GM12878 (cell line): ENCODE measurements around the gene PPP4R1. TPM values are rescaled to one million over a fixed set of nuclear protein-coding genes. Genes with fewer than 3 reads are reported as not detected.

Experiments used
- ATAC-seq: fragments of 200-7000 bp; cut with Tn5 transposase; 3 replicates; pipeline ENCODE4 v1.9.1; 2020; ENCODE audit warnings: mild to moderate bottlenecking, moderate library complexity
- BruUV-seq: library from RNA; stranded (reverse); fragments of 400-500 nt; replicated peaks from 2 replicates; lab custom pipeline; 2021; lab: Mats Ljungman, UMichigan
- CTCF ChIA-PET: fragments of 300-600 bp; sonication (Branson Sonifier 250); formaldehyde crosslinking; extraction: SDS; loops from one replicate; lab custom pipeline; 2021; ENCODE audit warnings: inconsistent platforms; lab: Yijun Ruan, JAX
- POLR2A ChIA-PET: fragments of 350-600 bp; formaldehyde crosslinking; extraction: SDS; loops from one replicate; lab custom pipeline; 2021; ENCODE audit warnings: inconsistent platforms; lab: Charles Lee
- RAD21 ChIA-PET: fragments of 300-600 bp; sonication (Branson Sonifier 250); formaldehyde crosslinking; loops from one replicate; lab custom pipeline; 2023; ENCODE audit warnings: antibody characterized with exemption; ENCODE audit not compliant: unreplicated experiment; lab: Charles Lee
- SMC1A ChIA-PET: fragments of 300-600 bp; sonication (Branson Sonifier 250); formaldehyde crosslinking; loops from one replicate; lab custom pipeline; 2023; ENCODE audit not compliant: unreplicated experiment, uncharacterized antibody; lab: Charles Lee
- DNase-seq: peaks from one replicate; pipeline ENCODE4 v3.0.0-alpha.2; 2011; ENCODE audit warnings: low read depth, low spot score
- FAIRE-seq: peaks from 3 replicates; lab custom pipeline; 2011; peaks lifted over from hg19 to GRCh38; lab: Jason Lieb, UNC
- H2AFZ ChIP-seq: 2 replicates; pipeline ENCODE4 v1.6.0; 2011; ENCODE audit warnings: low read depth, low read length, control low read depth; ENCODE audit not compliant: control insufficient read depth
- H3K27ac ChIP-seq: 2 replicates; pipeline ENCODE4 v1.5.1; 2011; ENCODE audit warnings: control low read depth; ENCODE audit not compliant: control insufficient read depth, insufficient read depth
- H3K27me3 ChIP-seq, 2 experiments: replicated peaks in 1 of 2; 2 replicates each; pipeline versions ENCODE4 v1.6.0 to v1.6.1; 2011; ENCODE audit warnings: low read length in 1 of 2; ENCODE audit not compliant: control insufficient read depth in 2 of 2, insufficient read depth in 2 of 2
- H3K36me3 ChIP-seq, 2 experiments: 2 replicates each; pipeline ENCODE4 v1.5.1; 2011; ENCODE audit warnings: low read length in 1 of 2; ENCODE audit not compliant: control insufficient read depth in 2 of 2, insufficient read depth in 2 of 2
- H3K4me1 ChIP-seq: 2 replicates; pipeline ENCODE4 v1.6.1; 2011; ENCODE audit warnings: mild to moderate bottlenecking, low read length, moderate library complexity, mixed read lengths; ENCODE audit not compliant: control insufficient read depth, insufficient read depth
- H3K4me2 ChIP-seq: 2 replicates; pipeline ENCODE4 v1.6.0; 2011; ENCODE audit warnings: control low read depth; ENCODE audit not compliant: control insufficient read depth, insufficient read depth
- H3K4me3 ChIP-seq: fragments of 200-600 bp; sonication (generic); 2 replicates; pipeline ENCODE4 v1.5.1; 2016
- H3K79me2 ChIP-seq: 2 replicates; pipeline ENCODE4 v1.6.0; 2011; ENCODE audit warnings: low read length; ENCODE audit not compliant: control insufficient read depth, insufficient read depth
- H3K9ac ChIP-seq: 2 replicates; pipeline ENCODE4 v1.8.0; 2011; ENCODE audit warnings: low read length, control low read depth, mixed read lengths; ENCODE audit not compliant: control insufficient read depth, insufficient read depth
- H3K9me3 ChIP-seq: replicated peaks from 3 replicates; pipeline ENCODE4 v1.5.1; 2011; ENCODE audit warnings: mild to moderate bottlenecking, low read length; ENCODE audit not compliant: control insufficient read depth, insufficient read depth
- H4K20me1 ChIP-seq: 2 replicates; pipeline ENCODE4 v1.6.0; 2011; ENCODE audit not compliant: control insufficient read depth, insufficient read depth
- ATF2 ChIP-seq: IDR thresholded peaks from 2 replicates; pipeline ENCODE4 v1.6.1; 2012; ENCODE audit warnings: low read length, inconsistent platforms
- ATF7 ChIP-seq: fragments of 450-650 bp; IDR thresholded peaks from 2 replicates; pipeline ENCODE4 v1.6.1; 2016; ENCODE audit warnings: low read depth, mild to moderate bottlenecking
- BMI1 ChIP-seq: fragments of 450-650 bp; IDR thresholded peaks from 2 replicates; pipeline ENCODE4 v1.6.1; 2016; ENCODE audit warnings: mild to moderate bottlenecking, moderate library complexity, borderline replicate concordance
- CHD4 ChIP-seq: fragments of 200-600 bp; sonication (generic); IDR thresholded peaks from 2 replicates; pipeline ENCODE4 v1.6.1; 2016; ENCODE audit warnings: mild to moderate bottlenecking
- E2F4 ChIP-seq: IDR thresholded peaks from 2 replicates; pipeline ENCODE4 v1.6.1; 2012; ENCODE audit warnings: low read depth, low read length, improper control_type of control experiment
- EZH2 ChIP-seq: IDR thresholded peaks from 2 replicates; pipeline ENCODE4 v1.6.1; 2012; ENCODE audit warnings: low read depth, mild to moderate bottlenecking, control low read depth, inconsistent platforms, low read length, borderline replicate concordance; ENCODE audit not compliant: control insufficient read depth
- IRF5 ChIP-seq: fragments of 450-650 bp; IDR thresholded peaks from 2 replicates; pipeline ENCODE4 v1.6.1; 2017; ENCODE audit warnings: borderline replicate concordance
- NBN ChIP-seq: fragments of 450-650 bp; IDR thresholded peaks from 2 replicates; pipeline ENCODE4 v1.6.1; 2016
- PRDM15 ChIP-seq: fragments of 450-650 bp; formaldehyde crosslinking; IDR thresholded peaks from 2 replicates; pipeline ENCODE4 v1.4.0; 2020; ENCODE audit warnings: mild to moderate bottlenecking, moderate library complexity
- RUNX3 ChIP-seq: IDR thresholded peaks from 2 replicates; pipeline ENCODE4 v1.6.1; 2012; ENCODE audit warnings: low read length, inconsistent platforms
- SREBF2 ChIP-seq: IDR thresholded peaks from 2 replicates; pipeline ENCODE4 v1.6.1; 2012; ENCODE audit warnings: mild to moderate bottlenecking, low read length
- ZNF274 ChIP-seq: IDR thresholded peaks from one replicate; pipeline ENCODE4 v1.8.0; 2011; ENCODE audit not compliant: insufficient read length, insufficient read depth
- WGBS: methylation state at CpG from one replicate; pipeline ENCODE4 v1.1.6; 2016; ENCODE audit warnings: low lambda C conversion rate; ENCODE audit not compliant: insufficient replicate concordance, insufficient coverage; ENCODE audit errors: missing lambda C conversion rate; 5-methylcytosine and 5-hydroxymethylcytosine counted together
- in situ Hi-C: fragments of 300-500 bp; cut with MboI; formaldehyde crosslinking; loops from 9 replicates; pipeline ENCODE4 v1.14.3; 2018; ENCODE audit warnings: mixed read lengths
- intact Hi-C: fragments of 100-400 bp; cut with micrococcal nuclease; formaldehyde crosslinking; loops from one replicate; pipeline ENCODE4 v1.14.2; 2022; ENCODE audit not compliant: unreplicated experiment
- polyA plus RNA-seq, 11 experiments: library from polyadenylated mRNA; depleted of rRNA in 4 of 11; unstranded in 6 of 11; stranded (reverse) in 5 of 11; fragments of >200 nt; fragmentation: Nextera tagmentation in 4 of 11; fragmentation: Illumina TruSeq in 1 of 11; extraction: Ambion mirVana in 4 of 11; extraction: Trizol in 1 of 11; gene quantifications; 1 replicate in 1 of 11; 2 replicates in 10 of 11; pipeline versions ENCODE4 v1.2.1 to v1.2.3, GENCODE V29; 2011 to 2016; ENCODE audit warnings: inconsistent platforms in 2 of 11, missing spikeins in 2 of 11, low read depth in 1 of 11
- total RNA-seq, 4 experiments: library from RNA; depleted of rRNA in 3 of 4; stranded (reverse); fragments of >200 nt in 3 of 4; fragmentation: Illumina TruSeq in 1 of 4; extraction: Trizol in 1 of 4; gene quantifications; 2 replicates each; pipeline versions ENCODE4 v1.2.1 to v1.2.3, GENCODE V29; 2013 to 2021

The PPP4R1 gene
- total and polyA plus RNA-seq, 10 of the 15 experiments (the other 5 are each of a cell fraction or from before 2014, with no cell fraction given), result 10.9 to 44.4 (median 26.0) TPM

GRCh38 chr18:9558387-9559064 is 55.8 kb downstream of the PPP4R1 start:
- DNase-seq, result no peak
- intact Hi-C loops, result no loop called here
- Histone ChIP-seq H3K36me3 (peaks cover 4 to 18% of the 10 kb centered on the region in 2 experiments), H3K27ac (no peak overlapping the region), H2AFZ (no peak overlapping the region), H4K20me1 (no peaks in the 10 kb centered on the region), H3K9me3 (no peaks in the 10 kb centered on the region), H3K4me2 (no peak overlapping the region), H3K27me3 (no peaks in the 10 kb centered on the region), H3K4me3 (no peak overlapping the region), H3K9ac (no peak overlapping the region), H3K4me1 (no peaks in the 10 kb centered on the region), H3K79me2 (no peaks in the 10 kb centered on the region)
- RAD21 ChIA-PET, result no interaction called here
- FAIRE-seq, result no peak
- in situ Hi-C loops, result no loop called here
- WGBS, result 97% methylated on average over 4 of the region's 4 CpGs
- SMC1A ChIA-PET, result no interaction called here
- ATAC-seq, result no peak
- no TSS peak for BruUV-seq
- CTCF ChIA-PET, result interaction anchor here (0.9 kb wide), 1 partner anchor 21 kb away, joined by 3 read pairs; no protein-coding TSS in a partner anchor
- POLR2A ChIA-PET, result no interaction called here
- no peak for TF ChIP-seq ATF7
- no peak for TF ChIP-seq CHD4
- no peak for TF ChIP-seq E2F4
- TF ChIP-seq PRDM15 (CRISPR knock-in tag), result no peak
- no peak for TF ChIP-seq EZH2
- TF ChIP-seq BMI1, result no peak
- TF ChIP-seq NBN, result no peak
- no peak for TF ChIP-seq ATF2
- TF ChIP-seq ZNF274, result no peak
- TF ChIP-seq IRF5, result no peak
- no peak for TF ChIP-seq SREBF2
- no peak for TF ChIP-seq RUNX3
